Fibroblast of skin of right biceps (primary cell): ENCODE measurements around the gene VCP.
A peak's percentile ranks its signal among the peaks of the same experiment; 100 is the strongest.
"Not testable (repeated sequence)": the region's sequence is repeated elsewhere in the genome, so short reads cannot be mapped to it uniquely, and the experiment has no call there.

Experiments
- DNase-seq: peaks from one replicate; pipeline ENCODE4 v3.0.0-alpha.2; 2013

Gene VCP

DNA sequence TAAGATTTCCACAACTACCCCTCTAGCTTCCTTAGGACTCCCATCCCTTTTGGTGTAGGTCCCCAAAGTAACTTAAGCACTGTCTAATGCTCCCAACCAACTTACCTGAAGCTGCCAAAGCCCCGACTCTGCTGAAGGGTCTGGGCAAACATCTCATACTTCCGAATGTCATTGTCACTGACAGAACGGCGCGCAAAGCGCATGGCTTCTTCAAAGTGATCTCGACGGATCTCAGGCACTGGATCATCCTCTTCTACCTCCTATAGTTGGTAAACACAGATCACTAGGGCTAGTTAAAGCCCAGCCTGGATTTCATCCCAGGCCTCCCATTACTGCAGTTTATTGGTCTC is 15.2 kb downstream of the VCP start:
- no peak for DNase-seq

- DNase-seq: no peak
These were observed 15.7 kb downstream of the VCP start for GRCh38 chr9:35056571-35057270.

DNA sequence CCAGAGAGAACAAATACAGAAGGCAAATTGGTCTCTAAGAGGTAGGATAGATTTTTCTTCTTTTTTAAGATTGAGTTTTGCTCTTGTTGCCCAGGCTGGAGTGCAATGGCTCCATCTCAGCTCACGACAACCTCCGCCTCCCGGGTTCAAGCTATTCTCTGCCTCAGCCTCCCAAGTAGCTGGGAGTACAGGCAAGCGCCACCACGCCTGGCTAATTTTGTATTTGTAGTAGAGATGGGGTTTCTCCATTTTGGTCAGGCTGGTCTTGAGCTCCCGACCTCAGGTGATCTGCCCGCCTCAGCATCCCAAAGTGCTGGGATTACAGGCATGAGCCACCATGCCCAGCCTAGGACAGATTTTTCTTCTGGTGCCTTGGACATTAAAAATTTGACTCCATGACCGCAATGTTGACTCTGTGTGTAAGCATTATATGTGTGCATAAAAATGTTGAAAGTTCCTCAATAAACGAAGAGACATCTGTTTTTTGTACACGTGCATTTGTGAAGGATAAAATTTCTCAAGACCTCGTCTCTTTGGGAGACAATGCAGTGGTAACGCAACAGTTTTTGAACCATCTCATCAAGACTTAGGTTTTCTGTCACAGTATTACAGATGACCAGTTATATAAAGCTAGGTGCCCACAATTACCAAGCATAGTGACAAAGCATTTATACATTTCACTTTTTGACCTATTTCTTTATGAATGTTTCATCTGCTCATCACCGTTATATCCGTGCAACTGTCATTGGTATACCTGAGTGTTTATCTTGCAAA is 17.4 kb downstream of the VCP start:
- DNase-seq: no peak

DNA sequence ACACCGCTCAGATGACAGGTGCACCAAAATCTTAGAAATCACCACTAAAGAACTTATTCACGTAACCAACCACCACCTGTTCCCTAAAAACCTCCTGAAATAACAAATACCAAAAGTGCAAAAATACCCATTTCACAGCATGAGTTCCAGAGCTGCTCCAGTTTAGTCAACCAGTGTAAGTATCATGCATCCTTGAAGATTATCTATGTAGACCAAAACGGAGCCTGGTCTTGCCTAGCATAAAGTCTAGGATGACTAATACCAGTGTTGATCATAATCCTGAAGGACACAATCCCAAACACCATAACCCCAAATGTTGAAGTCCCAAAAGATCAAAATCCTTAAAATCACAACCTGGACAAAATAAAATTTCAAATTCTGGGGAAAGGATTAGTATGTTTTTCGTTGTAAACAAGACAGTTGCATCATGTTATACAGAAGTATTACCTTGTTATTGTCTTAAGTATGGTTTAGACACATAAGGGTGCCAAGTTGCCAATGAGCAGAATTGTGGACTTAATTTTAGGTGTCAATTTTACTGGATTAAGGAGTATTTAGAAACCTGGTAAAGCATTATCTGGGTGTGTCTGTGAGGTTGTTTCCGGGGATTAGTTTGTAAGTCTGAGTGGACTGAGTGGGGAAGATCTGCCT is 18.1 kb downstream of the VCP start:
- no peak for DNase-seq

DNA sequence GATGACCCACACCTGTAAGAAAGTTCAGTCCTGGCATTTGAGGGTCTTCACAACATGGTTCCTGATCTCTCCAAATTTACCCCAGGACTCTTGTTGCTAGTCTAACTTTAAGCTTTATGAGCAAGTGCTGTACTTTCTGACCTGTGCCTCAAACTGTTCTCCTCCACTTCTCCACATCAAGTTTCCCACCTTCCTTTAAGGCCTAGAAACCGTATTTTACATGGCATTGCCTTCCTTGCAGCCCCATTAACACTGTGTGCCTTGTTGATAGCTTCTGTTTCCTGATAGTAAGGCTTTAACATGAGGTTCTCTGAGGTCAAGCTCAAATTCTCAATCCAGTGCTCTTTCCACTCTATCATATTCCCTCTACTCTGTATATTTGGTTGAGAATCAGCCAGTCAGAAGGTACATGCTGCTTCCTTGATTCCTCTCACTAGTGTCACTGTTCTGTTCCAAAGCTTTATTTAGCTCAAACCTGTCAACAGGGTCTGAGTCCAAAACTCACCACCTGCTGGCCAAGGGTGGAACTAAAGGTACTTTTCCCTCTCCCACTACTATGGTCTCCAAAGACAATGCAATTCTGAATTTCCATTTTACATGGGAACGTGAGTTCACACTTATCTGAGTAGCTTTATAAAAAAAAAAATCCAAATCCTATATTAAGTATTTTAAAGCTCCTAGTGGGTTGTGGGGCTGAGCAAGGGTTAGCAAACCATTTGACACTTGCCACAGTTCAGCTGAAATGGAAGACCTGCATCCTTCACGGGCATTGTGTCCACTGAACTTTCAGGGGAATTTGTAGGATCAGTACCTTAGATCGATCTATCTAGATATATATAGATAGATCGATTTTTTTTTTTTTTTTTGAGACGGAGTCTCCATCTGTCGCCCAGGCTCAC is 21.1 kb downstream of the VCP start:
- DNase-seq: peak; percentile 52

DNA sequence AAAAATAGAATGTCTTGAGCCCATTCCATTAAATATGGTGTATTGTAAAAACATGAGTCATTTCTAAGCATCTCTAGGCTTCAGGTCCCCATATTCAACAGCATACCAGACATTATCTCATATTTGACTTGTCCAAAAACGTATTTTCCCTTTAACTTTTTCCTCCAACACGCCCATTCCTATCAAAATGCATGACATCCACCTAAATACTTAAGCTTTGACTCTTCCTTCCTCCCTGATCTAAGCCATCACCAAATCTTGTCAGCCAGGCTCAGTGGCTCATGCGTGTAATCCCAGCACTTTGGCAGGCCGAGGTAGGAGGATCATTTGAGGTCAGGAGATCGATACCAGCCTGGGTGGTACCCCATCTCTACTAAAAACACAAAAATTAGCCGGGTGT is 23.9 kb downstream of the VCP start:
- peak; percentile 26 for DNase-seq

DNA sequence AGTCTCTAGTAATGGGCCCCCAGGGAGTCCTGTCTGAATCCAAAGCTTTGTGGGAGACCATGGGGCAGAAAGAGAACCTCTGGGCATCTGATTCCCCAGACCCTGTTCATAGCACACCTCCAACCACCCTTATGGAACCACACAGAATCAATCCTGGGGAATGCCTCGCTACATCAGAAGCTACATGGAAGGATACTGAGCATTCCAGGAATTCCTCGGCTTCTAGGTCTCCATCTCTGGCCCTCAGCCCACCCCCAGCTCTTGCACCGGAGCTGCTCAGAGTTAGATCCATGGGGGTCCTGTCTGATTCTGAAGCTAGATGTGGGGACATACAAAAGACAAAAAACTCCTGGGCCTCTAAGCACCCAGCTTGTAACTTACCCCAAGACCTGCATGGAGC is 28.4 kb downstream of the VCP start:
- DNase-seq: peak; percentile 44

- DNase-seq: no peak
These were observed 29.4 kb downstream of the VCP start for GRCh38 chr9:35042891-35043545.

- DNase-seq: peak; percentile 26
These were observed 30.3 kb downstream of the VCP start for GRCh38 chr9:35042081-35042604.

- peak; percentile 80 for DNase-seq
These were observed 36.3 kb downstream of the VCP start for GRCh38 chr9:35035851-35036701.

DNA sequence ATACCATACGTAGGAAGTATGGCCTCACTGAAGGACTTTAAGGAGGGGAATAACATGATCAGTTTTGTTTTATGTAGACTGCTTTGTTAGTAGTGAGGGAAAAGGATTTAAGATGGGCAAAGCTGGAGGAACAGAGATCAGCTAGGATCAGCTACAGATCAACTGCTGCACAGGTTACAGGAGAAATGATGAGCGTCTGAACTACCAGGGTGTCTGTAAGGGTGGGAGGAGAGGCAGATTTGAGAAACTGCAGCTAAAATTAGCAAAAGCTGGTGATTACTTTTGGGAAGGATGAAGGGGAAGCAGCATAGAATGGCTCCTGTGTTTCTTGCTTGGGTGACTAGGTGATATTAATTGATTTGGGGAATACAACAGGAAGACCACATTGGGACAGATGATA is 39.3 kb downstream of the VCP start:
- no peak for DNase-seq

DNA sequence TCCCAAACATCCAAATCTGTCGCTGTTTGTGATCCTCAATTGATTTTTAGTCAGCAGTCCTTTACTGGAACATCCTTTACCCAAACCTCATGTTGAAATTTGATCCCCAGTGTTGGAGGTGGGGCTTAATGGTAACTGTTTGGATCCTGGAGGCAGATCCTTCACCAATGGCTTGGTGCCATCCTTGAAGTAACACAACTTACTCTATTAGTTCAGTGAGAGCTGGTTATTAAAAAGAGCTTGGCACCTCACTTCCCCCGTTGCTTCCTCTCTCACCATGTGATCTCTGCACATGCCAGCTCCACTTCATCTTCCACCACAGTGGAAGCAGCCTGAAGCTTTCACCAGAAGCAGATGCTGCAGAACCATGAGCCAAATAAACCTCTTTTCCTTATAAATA is 42.6 kb downstream of the VCP start:
- no peak for DNase-seq

DNA sequence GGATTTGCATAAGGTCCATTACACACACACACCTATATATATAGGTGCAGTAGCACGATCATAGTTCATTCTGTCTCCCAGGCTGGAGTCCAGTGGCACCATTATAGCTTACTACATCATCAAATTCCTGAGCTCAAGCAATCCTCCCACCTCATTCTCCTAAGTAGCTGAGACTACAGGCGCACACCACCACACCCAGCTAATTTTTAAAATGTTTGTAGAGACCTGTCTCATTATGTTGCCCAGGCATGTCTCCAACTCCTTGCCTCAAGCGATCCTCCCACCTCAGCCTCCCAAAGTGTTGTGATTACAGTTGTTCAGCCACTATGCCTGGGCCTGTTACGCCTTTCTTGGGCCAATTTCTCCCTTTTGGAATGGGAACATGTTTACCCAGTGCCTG is 43.2 kb downstream of the VCP start:
- DNase-seq: no peak

GRCh38 chr9:35028341-35028740 is 44.1 kb downstream of the VCP start:
- DNase-seq: no peak

- DNase-seq: no peak
These were observed 44.6 kb downstream of the VCP start for GRCh38 chr9:35027860-35028259.

DNA sequence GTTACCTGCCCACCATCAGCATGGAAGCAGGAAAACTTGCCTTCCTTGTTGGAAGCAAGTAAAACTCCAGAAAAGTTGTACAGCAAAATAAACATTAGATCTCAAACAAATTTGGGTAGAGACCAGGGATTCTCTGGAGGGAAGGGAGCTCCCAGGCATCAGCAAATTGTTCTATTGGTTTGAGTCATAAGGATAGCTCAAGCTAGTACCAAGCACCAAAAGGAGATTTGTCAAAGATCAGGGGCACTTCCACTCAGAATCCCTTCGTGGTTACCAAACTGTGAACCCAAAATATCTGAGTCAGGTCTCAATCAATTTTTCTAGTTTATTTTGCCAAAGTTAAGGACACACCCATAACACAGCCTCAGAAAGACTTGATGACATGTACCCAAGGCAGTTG is 45.1 kb downstream of the VCP start:
- DNase-seq: no peak

GRCh38 chr9:35026671-35027070 is 45.8 kb downstream of the VCP start:
- DNase-seq: no peak

DNA sequence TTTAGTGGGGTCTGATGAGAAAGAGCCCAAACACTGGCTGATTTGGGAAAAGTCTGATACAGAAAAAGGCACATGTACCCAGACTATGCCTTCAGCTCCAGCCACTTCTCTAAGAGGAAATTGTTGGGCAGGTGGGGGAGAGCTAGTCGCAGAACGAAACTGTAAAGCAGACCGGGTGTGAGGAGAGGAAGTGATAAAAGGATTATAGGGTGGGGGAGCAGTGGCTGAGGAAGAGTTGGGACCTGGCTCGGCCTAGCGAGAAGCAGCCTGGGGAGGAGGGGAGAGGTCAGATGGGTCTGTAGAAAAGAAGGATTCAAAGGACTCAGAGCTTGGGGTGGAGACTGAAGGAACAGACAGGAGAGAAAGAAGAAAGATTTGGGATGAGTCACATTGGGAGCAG is 49.0 kb downstream of the VCP start:
- not testable (repeated sequence) for DNase-seq

DNA sequence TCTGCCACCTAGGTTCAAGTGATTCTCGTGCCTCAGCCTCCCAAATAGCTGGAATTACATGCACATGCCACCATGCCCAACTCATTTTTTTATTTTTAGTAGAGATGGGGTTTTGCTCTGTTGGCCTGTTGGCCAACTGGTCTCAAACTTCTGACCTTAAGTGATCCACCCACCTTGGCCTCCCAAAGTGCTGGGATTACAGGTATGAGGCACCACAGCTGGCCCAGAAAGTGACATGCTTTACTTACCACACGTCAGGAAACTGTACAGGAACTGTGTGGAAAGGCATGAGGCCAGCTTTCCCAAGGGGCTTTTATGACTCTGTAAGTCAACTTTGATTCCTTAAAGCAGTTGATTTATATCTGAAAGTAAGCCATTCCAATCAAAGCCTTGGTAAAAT is 57.9 kb downstream of the VCP start:
- DNase-seq: no peak

DNA sequence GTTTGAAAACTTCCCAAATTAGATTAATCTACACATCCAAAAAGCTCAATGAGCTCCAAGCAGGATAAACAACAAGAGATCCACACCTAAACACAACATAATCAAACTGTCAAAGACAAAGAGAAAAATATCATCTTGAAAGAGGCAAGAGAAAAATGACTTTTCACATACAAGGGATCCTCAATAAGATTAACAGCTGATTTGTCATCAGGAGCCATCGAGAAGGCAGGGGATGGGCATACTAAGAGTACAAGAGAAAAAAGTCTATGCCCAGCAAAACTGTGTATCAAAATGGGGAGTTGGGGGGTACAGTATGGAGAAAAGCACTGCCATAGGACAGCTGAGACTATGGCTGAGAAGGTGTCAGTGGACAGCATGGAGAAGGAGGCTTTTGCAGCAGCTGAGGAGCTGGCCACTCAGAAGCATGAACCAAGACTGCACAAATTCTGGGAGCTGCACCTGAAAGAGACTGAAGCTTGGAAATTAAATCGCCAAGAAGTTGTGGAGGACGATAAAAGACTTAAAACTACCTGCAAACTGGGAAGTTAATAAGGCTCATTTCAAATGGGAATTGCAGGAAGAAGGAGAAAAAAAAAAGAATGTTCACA is 62.0 kb downstream of the VCP start:
- DNase-seq: no peak
